ENCODE results near the gene FOXQ1. TPM values are rescaled to one million over a fixed set of nuclear protein-coding genes. Genes with fewer than 3 reads are reported as not detected.

FOXQ1 gene
- total RNA-seq, 3 donors from 2014 or later, result 0.23 to 0.60 (median 0.58) TPM

- intact Hi-C loops (cut with DNase I, micrococcal nuclease), result no loop called here
- peak in 1 of 3 donors; percentile 37 for DNase-seq
- Histone ChIP-seq H3K9me3 (no peaks in the 10 kb centered on the region), H3K4me1 (ENCODE audit: low read depth) (no peaks in the 10 kb centered on the region), H3K36me3 (ENCODE audit: low read depth) (no peaks in the 10 kb centered on the region), H3K4me3 (no peak overlapping the region)
- TF ChIP-seq, protein P1, sequence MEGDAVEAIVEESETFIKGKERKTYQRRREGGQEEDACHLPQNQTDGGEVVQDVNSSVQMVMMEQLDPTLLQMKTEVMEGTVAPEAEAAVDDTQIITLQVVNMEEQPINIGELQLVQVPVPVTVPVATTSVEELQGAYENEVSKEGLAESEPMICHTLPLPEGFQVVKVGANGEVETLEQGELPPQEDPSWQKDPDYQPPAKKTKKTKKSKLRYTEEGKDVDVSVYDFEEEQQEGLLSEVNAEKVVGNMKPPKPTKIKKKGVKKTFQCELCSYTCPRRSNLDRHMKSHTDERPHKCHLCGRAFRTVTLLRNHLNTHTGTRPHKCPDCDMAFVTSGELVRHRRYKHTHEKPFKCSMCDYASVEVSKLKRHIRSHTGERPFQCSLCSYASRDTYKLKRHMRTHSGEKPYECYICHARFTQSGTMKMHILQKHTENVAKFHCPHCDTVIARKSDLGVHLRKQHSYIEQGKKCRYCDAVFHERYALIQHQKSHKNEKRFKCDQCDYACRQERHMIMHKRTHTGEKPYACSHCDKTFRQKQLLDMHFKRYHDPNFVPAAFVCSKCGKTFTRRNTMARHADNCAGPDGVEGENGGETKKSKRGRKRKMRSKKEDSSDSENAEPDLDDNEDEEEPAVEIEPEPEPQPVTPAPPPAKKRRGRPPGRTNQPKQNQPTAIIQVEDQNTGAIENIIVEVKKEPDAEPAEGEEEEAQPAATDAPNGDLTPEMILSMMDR (IDR thresholded peaks at IDR 0.05), result no peak
- ATAC-seq, result peak; percentile 83
These were observed 24.8 kb upstream of the FOXQ1 start for GRCh38 chr6:1287103-1287591.

DNA sequence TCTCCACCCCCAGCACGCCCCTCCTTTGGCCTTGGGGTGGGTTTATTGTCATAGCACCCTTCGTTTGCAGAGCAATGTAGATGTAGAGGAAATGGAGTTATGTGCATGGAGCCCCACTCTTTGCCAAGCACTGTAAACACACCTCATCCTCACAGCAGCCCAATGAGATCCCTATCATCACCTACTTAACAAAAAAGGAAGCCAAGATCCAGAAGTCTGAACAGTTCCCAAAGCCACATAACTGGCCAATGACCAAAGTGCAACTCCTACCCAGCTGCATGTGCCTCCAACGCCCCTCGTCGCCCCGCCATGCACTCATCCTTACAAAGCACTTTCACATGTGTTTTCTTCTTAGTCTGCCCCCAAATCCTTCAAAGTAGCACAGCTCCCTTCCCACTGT, 21.8 kb upstream of the FOXQ1 start:
- H3K4me3 ChIP-seq, result no peak overlapping the region
- H3K9me3 ChIP-seq, result no peaks in the 10 kb centered on the region
- intact Hi-C loops (cut with DNase I, micrococcal nuclease), result no loop called here
- no peaks in the 10 kb centered on the region for H3K36me3 ChIP-seq (ENCODE audit: low read depth)
- H3K4me1 ChIP-seq (ENCODE audit: low read depth), result no peaks in the 10 kb centered on the region
- TF ChIP-seq, protein P1 (IDR thresholded peaks at IDR 0.05), result no peak
- no peak for DNase-seq
- no peak for ATAC-seq

- H3K36me3 ChIP-seq (ENCODE audit: low read depth), result no peaks in the 10 kb centered on the region
- intact Hi-C loops (cut with DNase I, micrococcal nuclease), result no loop called here
These were observed 21.1 kb upstream of the FOXQ1 start for GRCh38 chr6:1290805-1291204.

GRCh38 chr6:1291381-1291780, 20.5 kb upstream of the FOXQ1 start:
- intact Hi-C loops (cut with DNase I, micrococcal nuclease), result no loop called here
- H3K9me3 ChIP-seq, result no peaks in the 10 kb centered on the region
- no peaks in the 10 kb centered on the region for H3K4me1 ChIP-seq (ENCODE audit: low read depth)
- TF ChIP-seq, protein P1 (IDR thresholded peaks at IDR 0.05), result no peak
- ATAC-seq, result no peak
- H3K36me3 ChIP-seq (ENCODE audit: low read depth), result no peaks in the 10 kb centered on the region
- no peak overlapping the region for H3K4me3 ChIP-seq
- no peak for DNase-seq

More at GRCh38 chr6:1290805-1291204, 21.1 kb upstream of the FOXQ1 start:
- ATAC-seq (no peak), DNase-seq (no peak)
- TF ChIP-seq, protein P1 (IDR thresholded peaks at IDR 0.05), result no peak
- no peak overlapping the region for H3K4me3 ChIP-seq
- H3K9me3 ChIP-seq, result no peaks in the 10 kb centered on the region
- H3K4me1 ChIP-seq (ENCODE audit: low read depth), result no peaks in the 10 kb centered on the region

DNA sequence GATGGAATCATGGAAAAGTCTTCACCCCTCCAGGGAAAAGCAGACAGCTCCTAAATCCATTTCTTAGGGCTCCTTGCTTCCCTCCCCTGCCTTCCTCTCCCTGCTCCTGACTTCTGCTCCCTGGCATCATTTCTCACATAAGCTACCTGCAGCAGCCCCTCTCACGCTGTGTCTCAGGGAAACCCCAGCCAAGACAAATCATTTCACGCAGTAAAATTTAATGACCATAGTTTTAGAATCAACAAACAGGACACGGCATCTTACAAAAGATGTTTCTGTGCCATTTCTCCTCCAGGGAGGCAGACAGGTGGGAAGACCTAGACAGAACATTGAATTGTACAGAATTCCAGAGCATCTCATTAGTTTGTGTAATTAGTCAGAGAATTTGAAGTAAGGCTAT, 16.5 kb upstream of the FOXQ1 start:
- H3K4me1 ChIP-seq (ENCODE audit: low read depth), result no peaks in the 10 kb centered on the region
- TF ChIP-seq, protein P1 (IDR thresholded peaks at IDR 0.05), result no peak
- DNase-seq, result no peak
- no peak for ATAC-seq
- no peak overlapping the region for H3K4me3 ChIP-seq
- H3K36me3 ChIP-seq (ENCODE audit: low read depth), result no peaks in the 10 kb centered on the region
- no peaks in the 10 kb centered on the region for H3K9me3 ChIP-seq
- intact Hi-C loops (cut with DNase I, micrococcal nuclease), result no loop called here

DNA sequence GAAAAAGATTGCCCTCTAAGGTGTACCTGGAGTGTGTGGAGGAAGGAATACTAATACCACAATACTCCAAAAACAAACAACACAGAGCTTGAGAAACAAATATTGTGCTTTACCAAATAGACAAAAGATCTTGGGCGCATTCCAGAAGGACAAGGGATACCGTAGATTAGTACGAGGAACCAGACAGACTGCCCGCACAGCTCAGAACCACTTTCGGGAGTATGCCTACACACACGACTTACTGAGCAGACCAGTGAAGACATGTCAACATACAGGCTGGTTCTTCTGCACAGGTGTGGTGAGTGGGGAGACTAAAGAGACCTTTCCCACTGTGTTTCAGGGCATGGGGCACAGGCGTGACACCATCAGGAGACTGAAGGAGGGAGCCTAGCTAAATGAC, 15.8 kb upstream of the FOXQ1 start:
- no peak for DNase-seq
- TF ChIP-seq, protein P1 (IDR thresholded peaks at IDR 0.05), result no peak
- H3K9me3 ChIP-seq, result no peaks in the 10 kb centered on the region
- no peak overlapping the region for H3K4me3 ChIP-seq
- H3K4me1 ChIP-seq (ENCODE audit: low read depth), result no peaks in the 10 kb centered on the region
- no peaks in the 10 kb centered on the region for H3K36me3 ChIP-seq (ENCODE audit: low read depth)
- intact Hi-C loops (cut with DNase I, micrococcal nuclease), result no loop called here
- no peak for ATAC-seq
